GM10248 (cell line): ENCODE results near the gene TMEM108.

Experiments
- CTCF ChIA-PET: fragments of 300-600 bp; sonication (Branson Sonifier 250); formaldehyde crosslinking; extraction: SDS; loops from one replicate; lab custom pipeline; 2021; ENCODE audit warnings: antibody characterized with exemption; lab: Yijun Ruan, JAX
- POLR2A ChIA-PET: fragments of 350-650 bp; sonication (Branson Sonifier 250); formaldehyde crosslinking; extraction: SDS; loops from one replicate; lab custom pipeline; 2020; ENCODE audit warnings: antibody characterized with exemption; lab: Yijun Ruan, JAX
- DNase-seq: peaks from one replicate; pipeline ENCODE4 v3.0.0; 2012; ENCODE audit errors: extremely low spot score
- TF ChIP-seq, protein P1 (sequence below): IDR thresholded peaks from 2 replicates; pipeline ENCODE4 v1.5.1; 2012; ENCODE audit warnings: mild to moderate bottlenecking, low read depth; ENCODE audit errors: extremely low read depth, missing control alignments, control extremely low read depth

TMEM108 gene

GRCh38 chr3:133303430-133303829 lies 265.2 kb downstream of the TMEM108 start:
- ChIA-PET CTCF (no interaction called here), POLR2A (no interaction called here)
- TF ChIP-seq, protein P1, sequence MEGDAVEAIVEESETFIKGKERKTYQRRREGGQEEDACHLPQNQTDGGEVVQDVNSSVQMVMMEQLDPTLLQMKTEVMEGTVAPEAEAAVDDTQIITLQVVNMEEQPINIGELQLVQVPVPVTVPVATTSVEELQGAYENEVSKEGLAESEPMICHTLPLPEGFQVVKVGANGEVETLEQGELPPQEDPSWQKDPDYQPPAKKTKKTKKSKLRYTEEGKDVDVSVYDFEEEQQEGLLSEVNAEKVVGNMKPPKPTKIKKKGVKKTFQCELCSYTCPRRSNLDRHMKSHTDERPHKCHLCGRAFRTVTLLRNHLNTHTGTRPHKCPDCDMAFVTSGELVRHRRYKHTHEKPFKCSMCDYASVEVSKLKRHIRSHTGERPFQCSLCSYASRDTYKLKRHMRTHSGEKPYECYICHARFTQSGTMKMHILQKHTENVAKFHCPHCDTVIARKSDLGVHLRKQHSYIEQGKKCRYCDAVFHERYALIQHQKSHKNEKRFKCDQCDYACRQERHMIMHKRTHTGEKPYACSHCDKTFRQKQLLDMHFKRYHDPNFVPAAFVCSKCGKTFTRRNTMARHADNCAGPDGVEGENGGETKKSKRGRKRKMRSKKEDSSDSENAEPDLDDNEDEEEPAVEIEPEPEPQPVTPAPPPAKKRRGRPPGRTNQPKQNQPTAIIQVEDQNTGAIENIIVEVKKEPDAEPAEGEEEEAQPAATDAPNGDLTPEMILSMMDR = no peak
- no peak for DNase-seq

DNA sequence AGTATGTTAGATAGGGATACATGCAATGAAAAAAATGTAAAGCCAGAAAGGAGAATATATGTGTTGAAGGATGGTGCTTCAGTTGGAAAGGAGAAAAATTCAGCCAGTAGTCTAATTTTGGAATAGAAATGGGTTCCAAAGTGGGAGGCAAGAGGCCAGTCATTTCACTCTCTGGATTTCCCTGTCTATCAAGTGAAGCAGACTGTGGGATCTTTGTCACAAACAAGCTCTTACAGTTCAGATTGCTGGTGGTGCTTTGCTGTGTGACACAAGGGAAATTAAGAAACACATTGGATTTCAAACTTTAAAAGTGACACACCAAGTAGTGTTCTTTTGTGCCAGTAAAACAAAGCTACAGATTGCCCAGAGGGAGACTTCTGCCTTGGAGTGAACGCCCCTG lies 279.7 kb downstream of the TMEM108 start:
- TF ChIP-seq, protein P1 = no peak
- POLR2A ChIA-PET = no interaction called here

DNA sequence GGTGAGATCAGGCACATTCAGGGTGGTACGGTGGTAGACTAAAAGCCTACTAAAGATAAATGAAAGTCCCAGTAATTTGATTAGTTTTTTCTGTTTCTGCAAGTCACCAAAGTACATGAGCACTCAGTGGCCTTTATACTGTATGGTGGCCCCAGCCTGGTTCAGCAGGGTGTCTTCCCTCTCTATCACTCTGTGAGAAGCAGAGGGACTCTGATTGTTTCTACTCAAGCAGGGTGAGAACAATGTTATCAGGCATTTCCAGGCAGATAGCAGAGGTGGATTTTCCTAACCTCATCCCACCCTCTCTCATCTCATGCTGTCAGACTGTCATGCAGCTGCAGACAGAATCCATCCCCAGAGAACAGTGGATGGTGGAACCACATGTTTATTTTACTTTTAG lies 290.2 kb downstream of the TMEM108 start:
- TF ChIP-seq, protein P1 = no peak
- POLR2A ChIA-PET = no interaction called here
- CTCF ChIA-PET = no interaction called here
- DNase-seq = no peak

More for the DNA sequence above, 279.7 kb downstream of the TMEM108 start:
- CTCF ChIA-PET = no interaction called here
- no peak for DNase-seq

DNA sequence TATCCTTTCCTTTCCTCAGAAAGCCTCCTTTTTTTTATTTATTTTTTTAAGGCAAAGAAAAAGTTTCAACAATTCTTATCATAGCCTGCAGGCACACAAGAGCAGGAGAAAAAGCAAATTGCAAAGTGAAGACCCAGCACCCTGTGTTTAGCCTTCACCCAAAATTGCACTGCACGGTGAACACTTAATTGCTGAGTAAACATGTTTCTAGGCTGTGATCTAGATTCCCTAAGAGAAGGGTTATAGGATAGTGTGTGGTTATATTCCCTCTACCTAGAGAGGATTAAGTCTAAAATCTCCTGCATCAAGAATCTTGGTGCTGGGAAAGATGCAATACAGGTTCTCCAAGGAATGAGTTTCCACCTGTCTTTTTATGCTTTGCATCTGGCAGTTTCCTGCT lies 291.4 kb downstream of the TMEM108 start:
- TF ChIP-seq, protein P1 = no peak
- DNase-seq = no peak
- ChIA-PET CTCF (no interaction called here), POLR2A (no interaction called here)

DNA sequence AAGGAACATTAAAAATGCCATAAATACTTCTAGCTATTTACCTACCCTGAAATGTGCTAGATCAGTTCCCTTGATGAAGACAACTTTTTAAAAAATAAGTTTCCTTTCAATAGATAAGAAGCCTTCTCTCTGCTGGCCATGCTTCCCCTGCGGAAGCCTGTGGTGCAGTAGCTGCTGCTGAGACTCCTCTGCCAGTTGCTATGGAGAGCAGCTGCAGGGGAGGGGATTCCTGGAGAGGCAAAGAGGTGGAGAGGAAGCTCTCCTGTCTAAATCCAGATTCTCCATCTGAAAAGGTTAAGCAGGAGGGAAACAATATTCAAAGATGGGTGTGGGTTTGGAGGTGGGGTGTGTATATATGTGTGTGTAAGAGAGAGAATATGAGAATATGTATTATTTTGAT lies 291.9 kb downstream of the TMEM108 start:
- no peak for DNase-seq
- CTCF ChIA-PET = no interaction called here
- TF ChIP-seq, protein P1 = no peak
- POLR2A ChIA-PET = no interaction called here

- ChIA-PET POLR2A (no interaction called here), CTCF (no interaction called here)
- no peak for DNase-seq
- TF ChIP-seq, protein P1 = no peak
Measured at GRCh38 chr3:133330522-133330921, 292.3 kb downstream of the TMEM108 start.

- TF ChIP-seq, protein P1 = no peak
- DNase-seq = no peak
- ChIA-PET CTCF (interaction anchor here (0.9 to 1.2 kb wide), 2 partner anchors 9 to 314 kb away, joined by 3 to 4 read pairs; no protein-coding TSS in a partner anchor), POLR2A (no interaction called here)
Measured at GRCh38 chr3:133354721-133355120, 316.5 kb downstream of the TMEM108 start.
